Neural progenitor cell (in vitro differentiated cells): Measurements from ENCODE around the gene C9orf153. TPM values are rescaled to one million over a fixed set of nuclear protein-coding genes. Genes with fewer than 3 reads are reported as not detected.

Experiments used
- DNase-seq: peaks from one replicate; pipeline ENCODE4 v3.0.0-alpha.2; 2016; ENCODE audit warnings: low spot score
- H2AFZ ChIP-seq: fragments of 200-600 bp; sonication (generic); replicated peaks from 2 replicates; pipeline ENCODE4 v1.6.1; 2016; ENCODE audit warnings: antibody characterized with exemption
- H3F3A ChIP-seq: fragments of 200-600 bp; sonication (generic); 2 replicates; pipeline ENCODE4 v1.6.1; 2016; ENCODE audit warnings: antibody characterized with exemption, low read depth
- H3K27ac ChIP-seq: fragments of 200-600 bp; sonication (generic); 2 replicates; pipeline ENCODE4 v1.5.1; 2016; ENCODE audit warnings: mild to moderate bottlenecking
- H3K27me3 ChIP-seq: fragments of 200-600 bp; sonication (generic); 2 replicates; pipeline ENCODE4 v1.6.1; 2016; ENCODE audit warnings: mild to moderate bottlenecking, moderate library complexity
- H3K36me3 ChIP-seq: fragments of 200-600 bp; sonication (generic); 2 replicates; pipeline ENCODE4 v1.5.1; 2016
- H3K4me1 ChIP-seq: fragments of 200-600 bp; sonication (generic); 2 replicates; pipeline ENCODE4 v1.6.1; 2016; ENCODE audit warnings: mixed run types
- H3K4me2 ChIP-seq: fragments of 200-600 bp; sonication (generic); 2 replicates; pipeline ENCODE4 v1.6.1; 2016
- H3K4me3 ChIP-seq: fragments of 200-600 bp; sonication (generic); 2 replicates; pipeline ENCODE4 v1.5.1; 2016
- H3K79me2 ChIP-seq: fragments of 200-600 bp; sonication (generic); 2 replicates; pipeline ENCODE4 v1.6.1; 2016; ENCODE audit warnings: low read depth
- H3K9ac ChIP-seq: fragments of 200-600 bp; sonication (generic); 2 replicates; pipeline ENCODE4 v1.6.1; 2016
- H3K9me3 ChIP-seq: fragments of 200-600 bp; sonication (generic); 2 replicates; pipeline ENCODE4 v1.5.1; 2016; ENCODE audit warnings: low read depth
- H4K20me1 ChIP-seq: fragments of 200-600 bp; sonication (generic); 2 replicates; pipeline ENCODE4 v1.6.1; 2016; ENCODE audit warnings: low read depth
- H3K27ac Mint-ChIP-seq: 3 replicates; pipeline ENCODE4 v1.8.0; 2021; ENCODE audit warnings: mixed read lengths
- H3K27me3 Mint-ChIP-seq: 2 replicates; pipeline ENCODE4 v1.8.0; 2022; ENCODE audit warnings: low read depth, mild to moderate bottlenecking, inconsistent platforms, moderate library complexity, mixed read lengths; ENCODE audit not compliant: insufficient read depth
- H3K36me3 Mint-ChIP-seq: 3 replicates; pipeline ENCODE4 v1.8.0; 2021; ENCODE audit warnings: mixed read lengths
- H3K4me1 Mint-ChIP-seq: 3 replicates; pipeline ENCODE4 v1.8.0; 2021; ENCODE audit warnings: mixed read lengths
- H3K4me3 Mint-ChIP-seq: 3 replicates; pipeline ENCODE4 v1.8.0; 2021; ENCODE audit warnings: mild to moderate bottlenecking, moderate library complexity, mixed read lengths
- H3K9me3 Mint-ChIP-seq: 3 replicates; pipeline ENCODE4 v1.8.0; 2020; ENCODE audit warnings: mixed read lengths
- EZH2 ChIP-seq: fragments of 200-600 bp; sonication (generic); IDR thresholded peaks from 2 replicates; pipeline ENCODE4 v1.6.1; 2017; ENCODE audit warnings: antibody characterized with exemption, mild to moderate bottlenecking, moderate library complexity
- EZH2phosphoT487 ChIP-seq: fragments of 200-600 bp; sonication (generic); IDR thresholded peaks from 2 replicates; pipeline ENCODE4 v1.6.1; 2017; ENCODE audit warnings: antibody characterized with exemption
- total RNA-seq: library from RNA; depleted of rRNA; stranded (reverse); fragments of >200 nt; gene quantifications from 2 replicates; pipeline ENCODE4 v1.2.3, GENCODE V29; 2015; ENCODE audit warnings: low replicate concordance
- TF ChIP-seq, protein P1 (sequence below): fragments of 200-600 bp; sonication (generic); IDR thresholded peaks from 2 replicates; pipeline ENCODE4 v1.5.1; 2017; ENCODE audit warnings: antibody characterized with exemption, mild to moderate bottlenecking

C9orf153 gene
- 0.25 TPM in 1 of 2 replicates, not detected in the other for total RNA-seq

DNA sequence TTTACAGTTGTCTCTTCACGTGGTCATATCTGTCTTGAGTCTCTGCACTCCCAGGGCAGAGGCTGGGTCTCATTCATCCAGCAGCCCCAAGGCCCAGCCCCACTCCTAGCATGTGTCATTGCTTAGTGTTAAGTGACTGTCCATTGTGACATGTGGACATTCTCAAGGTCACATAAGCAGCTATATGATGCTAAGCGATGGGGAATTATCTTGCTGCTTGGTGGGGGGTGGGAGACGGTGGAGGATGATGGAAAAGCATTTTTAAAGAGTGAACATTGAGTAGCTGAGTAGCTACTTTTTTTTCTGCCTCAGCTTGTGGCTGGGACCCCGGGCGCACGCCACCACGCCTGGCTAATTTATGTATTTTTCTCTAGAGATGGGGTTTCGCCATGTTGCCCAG is at the start of gene C9orf153:
TSS of gene C9orf153 (minus strand) at position 101 of the 400 bp plus-strand sequence. CDS start 30,054 bp downstream, outside the sequence.
- H3K27me3 ChIP-seq, result no peaks in the 10 kb centered on the region
- H3K36me3 ChIP-seq, result no peaks in the 10 kb centered on the region
- no peak within 1 kb of the TSS for H3K9ac ChIP-seq
- Mint-ChIP-seq H3K9me3 (no peaks in the 10 kb centered on the region), H3K4me3 (no peak within 1 kb of the TSS), H3K36me3 (peaks cover 25% of the 10 kb centered on the region), H3K27me3 (no peaks in the 10 kb centered on the region), H3K27ac (no peak within 1 kb of the TSS), H3K4me1 (peaks cover 25% of the 10 kb centered on the region)
- H3K4me1 ChIP-seq, result peaks cover 14% of the 10 kb centered on the region
- H3K4me3 ChIP-seq, result no peak within 1 kb of the TSS
- H3F3A ChIP-seq, result peaks cover 5% of the 10 kb centered on the region
- DNase-seq, result no peak
- H3K79me2 ChIP-seq, result no peaks in the 10 kb centered on the region
- TF ChIP-seq EZH2phosphoT487, result no peak
- no peak within 1 kb of the TSS for H3K27ac ChIP-seq
- H2AFZ ChIP-seq, result no peak within 1 kb of the TSS
- peaks cover 3% of the 10 kb centered on the region for H4K20me1 ChIP-seq
- H3K9me3 ChIP-seq, result no peaks in the 10 kb centered on the region
- H3K4me2 ChIP-seq, result no peak within 1 kb of the TSS

DNA sequence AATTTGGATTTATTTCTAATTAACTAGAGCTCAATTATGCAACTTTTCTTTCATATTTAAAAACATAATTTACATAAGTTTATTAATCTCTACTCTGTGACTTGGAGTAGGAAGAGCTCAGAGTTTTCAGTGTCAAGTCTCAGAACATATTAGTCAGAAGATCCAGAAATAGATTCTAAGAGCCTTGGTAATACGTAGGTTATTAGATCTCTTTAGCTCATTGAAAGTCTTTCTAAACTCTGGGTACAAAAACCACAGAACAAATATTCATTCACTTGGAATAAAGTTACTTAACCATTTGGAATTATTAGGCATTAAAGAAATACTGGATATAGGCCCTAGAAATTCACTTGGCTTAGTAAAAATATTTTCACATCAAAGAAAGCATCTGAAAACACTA is 49.2 kb upstream of the C9orf153 start:
- no peaks in the 10 kb centered on the region for H3K27me3 ChIP-seq
- no peak overlapping the region for H3K4me3 ChIP-seq
- H3K27ac ChIP-seq, result no peak overlapping the region
- TF ChIP-seq EZH2 (no peak), EZH2phosphoT487 (no peak)
- TF ChIP-seq, protein P1, sequence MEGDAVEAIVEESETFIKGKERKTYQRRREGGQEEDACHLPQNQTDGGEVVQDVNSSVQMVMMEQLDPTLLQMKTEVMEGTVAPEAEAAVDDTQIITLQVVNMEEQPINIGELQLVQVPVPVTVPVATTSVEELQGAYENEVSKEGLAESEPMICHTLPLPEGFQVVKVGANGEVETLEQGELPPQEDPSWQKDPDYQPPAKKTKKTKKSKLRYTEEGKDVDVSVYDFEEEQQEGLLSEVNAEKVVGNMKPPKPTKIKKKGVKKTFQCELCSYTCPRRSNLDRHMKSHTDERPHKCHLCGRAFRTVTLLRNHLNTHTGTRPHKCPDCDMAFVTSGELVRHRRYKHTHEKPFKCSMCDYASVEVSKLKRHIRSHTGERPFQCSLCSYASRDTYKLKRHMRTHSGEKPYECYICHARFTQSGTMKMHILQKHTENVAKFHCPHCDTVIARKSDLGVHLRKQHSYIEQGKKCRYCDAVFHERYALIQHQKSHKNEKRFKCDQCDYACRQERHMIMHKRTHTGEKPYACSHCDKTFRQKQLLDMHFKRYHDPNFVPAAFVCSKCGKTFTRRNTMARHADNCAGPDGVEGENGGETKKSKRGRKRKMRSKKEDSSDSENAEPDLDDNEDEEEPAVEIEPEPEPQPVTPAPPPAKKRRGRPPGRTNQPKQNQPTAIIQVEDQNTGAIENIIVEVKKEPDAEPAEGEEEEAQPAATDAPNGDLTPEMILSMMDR, result no peak
- H3K9ac ChIP-seq, result no peak overlapping the region
- H3K4me2 ChIP-seq, result no peak overlapping the region
- H3K9me3 ChIP-seq, result no peaks in the 10 kb centered on the region
- no peak overlapping the region for H2AFZ ChIP-seq
- peaks cover 3% of the 10 kb centered on the region for H3F3A ChIP-seq
- H3K79me2 ChIP-seq, result no peaks in the 10 kb centered on the region
- peaks cover 3% of the 10 kb centered on the region for H3K4me1 Mint-ChIP-seq
- peaks cover 2% of the 10 kb centered on the region for H3K27me3 Mint-ChIP-seq
- peaks cover 4% of the 10 kb centered on the region for H3K9me3 Mint-ChIP-seq
- H4K20me1 ChIP-seq, result no peaks in the 10 kb centered on the region
- H3K27ac Mint-ChIP-seq, result no peak overlapping the region
- no peak overlapping the region for H3K4me3 Mint-ChIP-seq
- DNase-seq, result no peak
- H3K4me1 ChIP-seq, result peaks cover 8% of the 10 kb centered on the region
- H3K36me3 ChIP-seq, result peaks cover 26% of the 10 kb centered on the region
- H3K36me3 Mint-ChIP-seq, result peaks cover 39% of the 10 kb centered on the region

DNA sequence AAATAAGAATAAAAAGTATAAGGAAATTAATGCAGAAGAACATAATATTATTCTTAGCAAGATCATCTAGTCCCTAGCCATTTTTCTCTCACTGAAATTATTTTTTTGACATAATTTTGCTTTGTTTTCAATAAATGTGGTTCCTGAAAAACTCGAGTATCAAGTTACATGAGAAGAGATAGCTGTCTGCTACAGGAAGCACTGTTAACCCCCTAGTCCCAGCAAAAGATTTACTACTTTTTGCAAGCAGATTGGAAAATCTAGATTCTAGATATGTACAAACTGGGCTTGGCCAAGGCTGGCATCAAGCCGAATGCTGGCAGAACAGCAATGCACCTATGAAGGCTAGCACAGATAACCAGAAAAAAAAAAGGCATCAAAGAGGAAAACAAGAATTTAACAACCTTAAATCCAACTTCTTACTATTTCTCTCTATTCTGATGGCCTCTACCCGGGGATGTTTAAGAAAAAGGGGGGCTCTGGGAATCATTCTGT is 44.8 kb upstream of the C9orf153 start:
- H3K4me3 ChIP-seq, result no peak overlapping the region
- Mint-ChIP-seq H3K4me1 (peaks cover 6% of the 10 kb centered on the region), H3K36me3 (peaks cover 27% of the 10 kb centered on the region), H3K27ac (peak overlapping the region; percentile 15), H3K9me3 (no peaks in the 10 kb centered on the region), H3K27me3 (peaks cover 2% of the 10 kb centered on the region), H3K4me3 (no peak overlapping the region)
- no peaks in the 10 kb centered on the region for H3K79me2 ChIP-seq
- H4K20me1 ChIP-seq, result peaks cover 3% of the 10 kb centered on the region
- H3K36me3 ChIP-seq, result peaks cover 24% of the 10 kb centered on the region
- no peak overlapping the region for H3K4me2 ChIP-seq
- peak overlapping the region; percentile 5 for H3K27ac ChIP-seq
- no peaks in the 10 kb centered on the region for H3K27me3 ChIP-seq
- TF ChIP-seq, protein P1, result no peak
- TF ChIP-seq EZH2phosphoT487, result no peak
- no peak for TF ChIP-seq EZH2
- DNase-seq, result no peak
- H3K9ac ChIP-seq, result no peak overlapping the region
- H3F3A ChIP-seq, result peaks cover 5% of the 10 kb centered on the region
- H3K4me1 ChIP-seq, result peaks cover 13% of the 10 kb centered on the region
- no peak overlapping the region for H2AFZ ChIP-seq
- H3K9me3 ChIP-seq, result no peaks in the 10 kb centered on the region

DNA sequence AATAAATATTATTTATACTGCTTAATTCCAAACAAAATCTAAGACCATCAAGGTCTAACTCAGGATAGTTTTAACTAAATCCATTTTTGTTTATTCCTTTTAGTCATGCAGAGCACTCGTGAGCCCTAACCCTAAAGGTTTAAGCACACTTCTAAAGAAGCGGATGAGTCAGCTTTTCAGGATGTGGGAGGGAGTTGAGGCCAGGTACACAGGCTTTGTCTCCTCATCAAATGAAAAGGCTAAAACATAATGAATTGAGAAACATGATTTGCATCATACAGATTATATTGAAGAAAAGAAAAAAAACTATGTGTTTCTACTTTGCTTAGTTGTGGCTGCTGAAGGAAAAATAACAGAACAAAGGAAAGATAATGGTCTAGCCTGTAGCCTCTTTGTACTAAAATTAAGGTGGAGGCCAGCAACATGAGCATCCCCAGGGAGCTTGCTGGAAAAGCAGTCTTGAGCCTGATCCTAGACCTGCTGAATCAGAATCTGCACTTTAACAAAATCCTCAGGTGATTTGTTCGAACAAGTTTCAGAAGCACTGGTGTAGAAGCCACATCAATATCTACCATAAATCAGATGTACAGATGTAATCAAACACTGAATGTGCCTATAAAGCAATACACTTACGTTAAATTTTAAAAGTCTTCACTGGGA is 44.0 kb upstream of the C9orf153 start:
- H3K27me3 Mint-ChIP-seq, result peaks cover 2% of the 10 kb centered on the region
- no peak overlapping the region for H3K9ac ChIP-seq
- H3K4me2 ChIP-seq, result no peak overlapping the region
- H3F3A ChIP-seq, result peaks cover 5% of the 10 kb centered on the region
- peaks cover 13% of the 10 kb centered on the region for H3K4me1 ChIP-seq
- TF ChIP-seq EZH2 (no peak), EZH2phosphoT487 (no peak)
- TF ChIP-seq, protein P1, result no peak
- no peaks in the 10 kb centered on the region for H3K9me3 ChIP-seq
- no peak overlapping the region for H3K27ac Mint-ChIP-seq
- H3K79me2 ChIP-seq, result no peaks in the 10 kb centered on the region
- no peak for DNase-seq
- H3K9me3 Mint-ChIP-seq, result no peaks in the 10 kb centered on the region
- no peak overlapping the region for H3K4me3 ChIP-seq
- no peak overlapping the region for H3K27ac ChIP-seq
- no peak overlapping the region for H3K4me3 Mint-ChIP-seq
- peaks cover 3% of the 10 kb centered on the region for H4K20me1 ChIP-seq
- H3K4me1 Mint-ChIP-seq, result peaks cover 6% of the 10 kb centered on the region
- H3K36me3 Mint-ChIP-seq, result peaks cover 24% of the 10 kb centered on the region
- H3K36me3 ChIP-seq, result peaks cover 15% of the 10 kb centered on the region
- H3K27me3 ChIP-seq, result no peaks in the 10 kb centered on the region
- H2AFZ ChIP-seq, result no peak overlapping the region
